Tibial nerve (tissue), 4 donors: ENCODE data around the gene PCSK6. TPM values are rescaled to one million over a fixed set of nuclear protein-coding genes. Genes with fewer than 3 reads are reported as not detected.

Experiments
- DNase-seq, 2 donors: peaks; one replicate each; pipeline ENCODE4 v3.0.0-alpha.2; 2019; ENCODE audit warnings: low spot score in 2 of 2
- H3K27ac ChIP-seq, 4 donors: fragments of 200-600 bp; sonication (generic) in 3 of 4; one replicate each; pipeline ENCODE4 v1.5.1; 2017 to 2019; ENCODE audit warnings: mild to moderate bottlenecking in 1 of 4
- H3K27me3 ChIP-seq, 2 donors: fragments of 200-600 bp; sonication (generic) in 1 of 2; one replicate each; pipeline versions ENCODE4 v1.5.1 to v1.6.0; 2017 to 2019
- H3K36me3 ChIP-seq, 3 donors: fragments of 200-600 bp; sonication (generic); one replicate each; pipeline ENCODE4 v1.5.1; 2018 to 2019
- H3K4me1 ChIP-seq, 4 donors: fragments of 200-600 bp; sonication (generic) in 3 of 4; one replicate each; pipeline ENCODE4 v1.5.1; 2017 to 2019
- H3K4me3 ChIP-seq, 4 donors: fragments of 200-600 bp; sonication (generic) in 3 of 4; one replicate each; pipeline ENCODE4 v1.5.1; 2017 to 2019; ENCODE audit warnings: mild to moderate bottlenecking in 1 of 4, moderate library complexity in 1 of 4
- H3K9me3 ChIP-seq, 4 donors: fragments of 200-600 bp; sonication (generic) in 3 of 4; one replicate each; pipeline ENCODE4 v1.5.1; 2017 to 2019
- EP300 ChIP-seq, 2 donors: sonication (generic); formaldehyde crosslinking; IDR thresholded peaks; one replicate each; pipeline ENCODE4 v1.6.1; 2017; ENCODE audit warnings: antibody characterized with exemption in 2 of 2, mild to moderate bottlenecking in 1 of 2
- POLR2A ChIP-seq, 2 donors: fragments of 450-650 bp; IDR thresholded peaks; one replicate each; pipeline ENCODE4 v1.6.1; 2017; ENCODE audit warnings: antibody characterized with exemption in 2 of 2, mild to moderate bottlenecking in 2 of 2, moderate library complexity in 2 of 2
- WGBS, 2 donors: methylation state at CpG; one replicate each; pipeline ENCODE4 v1.1.5; 2018; 5-methylcytosine and 5-hydroxymethylcytosine counted together
- total RNA-seq, 4 donors: library from RNA; depleted of rRNA; stranded (reverse); fragments of >200 nt; gene quantifications; one replicate each; pipeline ENCODE4 v1.1.0, GENCODE V29; 2016
- TF ChIP-seq, protein P1 (sequence below), 5 experiments: fragments of 200-600 bp in 3 of 5; fragments of 450-650 bp in 2 of 5; sonication (generic) in 3 of 5; IDR thresholded peaks; one replicate each; pipeline ENCODE4 v1.5.1; 2016 to 2019; ENCODE audit warnings: antibody characterized with exemption in 5 of 5, mild to moderate bottlenecking in 3 of 5, moderate library complexity in 2 of 5

PCSK6 gene
- total RNA-seq, 4 donors from 2014 or later = 8.5 to 27.0 (median 13.2) TPM

DNA sequence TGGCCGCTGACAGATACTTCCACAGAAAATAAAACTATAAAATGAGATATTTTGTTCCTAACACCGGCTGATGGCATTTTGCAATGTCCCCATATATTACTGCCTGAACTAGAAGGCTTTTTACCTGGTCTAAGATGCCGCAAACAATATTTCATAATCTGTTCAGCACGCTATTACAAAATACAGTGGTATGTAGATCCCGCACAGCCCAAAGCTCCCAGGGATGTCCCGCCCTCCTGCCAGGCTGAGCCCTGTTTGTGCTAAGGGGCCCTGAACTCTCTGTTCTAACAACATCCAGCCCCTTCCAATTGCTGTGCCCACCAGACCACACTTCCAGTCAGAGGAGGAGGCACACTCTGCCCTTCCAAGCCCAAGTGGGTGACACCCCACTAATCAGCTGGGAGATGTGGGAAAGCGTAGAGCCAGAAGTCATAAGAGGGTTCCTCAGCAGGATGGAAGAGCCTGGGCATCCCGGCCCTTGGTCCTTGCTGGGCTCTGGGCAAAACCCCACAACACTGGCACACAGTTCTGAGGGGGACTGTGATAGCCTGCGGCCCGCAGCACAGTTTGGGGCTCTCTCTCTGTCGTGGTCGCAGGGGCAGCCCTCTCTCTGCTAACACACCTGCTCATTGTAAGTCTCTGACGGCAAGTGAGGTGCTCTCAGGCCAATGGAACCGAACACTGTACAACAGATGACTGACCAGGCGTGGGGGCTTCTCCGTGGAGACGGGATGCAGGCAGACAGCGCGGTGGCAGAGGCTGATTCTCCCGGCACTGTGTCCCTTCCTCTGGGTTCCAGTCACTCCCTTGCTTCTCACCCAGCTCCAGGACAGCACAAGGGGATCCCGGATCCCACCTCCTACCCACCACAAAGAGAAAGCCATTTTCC lies 55.2 kb downstream of the PCSK6 start:
- WGBS, 2 donors = 86 to 90% methylated on average over 21 of the region's 21 CpGs
- no peak for DNase-seq
- H3K36me3 ChIP-seq = no peaks in the 10 kb centered on the region
- no peak overlapping the region for H3K4me3 ChIP-seq
- peaks cover 0 to 8% (median 3%) of the 10 kb centered on the region in 4 donors for H3K4me1 ChIP-seq
- H3K27ac ChIP-seq = no peak overlapping the region
- no peaks in the 10 kb centered on the region for H3K27me3 ChIP-seq
- no peaks in the 10 kb centered on the region for H3K9me3 ChIP-seq
- no peak for TF ChIP-seq POLR2A (IDR thresholded peaks at IDR 0.05)
- TF ChIP-seq EP300 (IDR thresholded peaks at IDR 0.05) = no peak
- TF ChIP-seq, protein P1, sequence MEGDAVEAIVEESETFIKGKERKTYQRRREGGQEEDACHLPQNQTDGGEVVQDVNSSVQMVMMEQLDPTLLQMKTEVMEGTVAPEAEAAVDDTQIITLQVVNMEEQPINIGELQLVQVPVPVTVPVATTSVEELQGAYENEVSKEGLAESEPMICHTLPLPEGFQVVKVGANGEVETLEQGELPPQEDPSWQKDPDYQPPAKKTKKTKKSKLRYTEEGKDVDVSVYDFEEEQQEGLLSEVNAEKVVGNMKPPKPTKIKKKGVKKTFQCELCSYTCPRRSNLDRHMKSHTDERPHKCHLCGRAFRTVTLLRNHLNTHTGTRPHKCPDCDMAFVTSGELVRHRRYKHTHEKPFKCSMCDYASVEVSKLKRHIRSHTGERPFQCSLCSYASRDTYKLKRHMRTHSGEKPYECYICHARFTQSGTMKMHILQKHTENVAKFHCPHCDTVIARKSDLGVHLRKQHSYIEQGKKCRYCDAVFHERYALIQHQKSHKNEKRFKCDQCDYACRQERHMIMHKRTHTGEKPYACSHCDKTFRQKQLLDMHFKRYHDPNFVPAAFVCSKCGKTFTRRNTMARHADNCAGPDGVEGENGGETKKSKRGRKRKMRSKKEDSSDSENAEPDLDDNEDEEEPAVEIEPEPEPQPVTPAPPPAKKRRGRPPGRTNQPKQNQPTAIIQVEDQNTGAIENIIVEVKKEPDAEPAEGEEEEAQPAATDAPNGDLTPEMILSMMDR (IDR thresholded peaks at IDR 0.05) = no peak

DNA sequence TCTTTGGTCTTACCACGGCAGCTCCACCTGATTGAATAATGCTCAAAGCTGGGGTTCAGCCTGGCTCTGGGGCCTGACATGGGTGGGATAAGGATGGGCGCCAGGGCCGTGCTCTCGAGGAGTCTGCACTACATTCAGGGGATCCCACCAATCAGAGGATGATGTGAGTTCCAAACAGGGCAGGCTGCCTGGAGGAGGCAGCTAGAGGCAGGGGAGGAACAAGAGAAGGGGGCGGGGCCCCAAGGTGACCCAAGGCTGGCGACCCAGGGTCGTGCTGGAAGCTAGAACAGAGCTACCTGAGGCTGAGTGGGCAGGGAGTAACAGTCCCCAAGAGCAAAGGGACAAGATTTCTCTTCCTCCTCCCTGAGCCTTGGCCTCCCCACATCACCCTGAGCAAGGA lies 56.1 kb downstream of the PCSK6 start:
- DNase-seq = no peak
- H3K27me3 ChIP-seq = no peaks in the 10 kb centered on the region
- H3K9me3 ChIP-seq = no peaks in the 10 kb centered on the region
- no peaks in the 10 kb centered on the region for H3K4me1 ChIP-seq
- no peak overlapping the region for H3K4me3 ChIP-seq
- H3K27ac ChIP-seq = no peak overlapping the region
- WGBS, 2 donors = 73 to 76% methylated on average over 5 to 7 of the region's 7 CpGs
- H3K36me3 ChIP-seq = no peaks in the 10 kb centered on the region
- TF ChIP-seq POLR2A (IDR thresholded peaks at IDR 0.05) (no peak), EP300 (IDR thresholded peaks at IDR 0.05) (no peak)
- TF ChIP-seq, protein P1 (IDR thresholded peaks at IDR 0.05) = no peak

DNA sequence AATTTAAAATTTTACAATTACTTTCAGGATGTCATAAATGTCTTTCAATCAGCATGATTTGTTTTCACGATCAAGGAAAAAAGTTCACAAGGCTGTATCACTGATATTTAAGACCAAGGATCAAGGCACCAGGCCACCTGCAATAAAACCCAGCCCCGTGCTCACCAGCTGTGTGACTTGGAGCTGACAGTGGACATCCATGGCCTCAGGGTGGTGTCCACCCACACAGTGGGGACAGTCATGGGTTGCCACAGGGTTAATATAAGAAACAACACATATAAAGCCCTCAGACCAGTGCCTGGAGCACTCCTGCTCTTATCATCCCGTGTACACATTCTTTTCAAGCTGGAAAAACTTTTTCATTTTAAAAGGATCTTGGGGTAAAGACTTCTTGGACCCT lies 56.5 kb downstream of the PCSK6 start:
- no peak overlapping the region for H3K27ac ChIP-seq
- whole genome bisulfite sequencing, 2 donors = 56 to 63% methylated on average over 3 of the region's 3 CpGs
- DNase-seq = no peak
- H3K27me3 ChIP-seq = no peaks in the 10 kb centered on the region
- no peak overlapping the region for H3K4me3 ChIP-seq
- no peaks in the 10 kb centered on the region for H3K4me1 ChIP-seq
- no peaks in the 10 kb centered on the region for H3K9me3 ChIP-seq
- no peaks in the 10 kb centered on the region for H3K36me3 ChIP-seq
- TF ChIP-seq POLR2A (IDR thresholded peaks at IDR 0.05) (no peak), EP300 (IDR thresholded peaks at IDR 0.05) (no peak)
- TF ChIP-seq, protein P1 (IDR thresholded peaks at IDR 0.05) = no peak

DNA sequence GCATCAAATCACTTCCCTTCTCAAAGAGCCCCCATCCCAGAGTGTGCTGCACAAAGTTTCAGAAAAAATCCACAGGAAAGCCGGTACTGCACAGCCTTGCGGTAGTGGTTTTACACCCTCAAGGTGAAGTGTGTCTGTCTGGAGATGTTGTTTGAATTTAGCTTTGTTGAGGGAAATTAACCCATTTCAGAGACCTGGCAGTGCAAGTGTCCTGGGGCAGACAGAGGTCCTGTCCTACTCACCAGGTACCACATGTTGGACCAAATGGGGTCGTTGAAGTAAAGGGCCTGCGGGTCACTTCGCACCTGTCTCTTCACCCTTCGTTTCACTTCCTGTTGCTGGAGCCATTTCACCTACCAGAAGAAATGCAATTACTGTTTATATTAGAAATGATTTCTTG lies 57.8 kb downstream of the PCSK6 start:
- Histone ChIP-seq H3K27me3 (no peaks in the 10 kb centered on the region), H3K36me3 (no peaks in the 10 kb centered on the region), H3K9me3 (no peaks in the 10 kb centered on the region), H3K4me3 (no peak overlapping the region), H3K27ac (no peak overlapping the region), H3K4me1 (no peaks in the 10 kb centered on the region)
- TF ChIP-seq POLR2A (IDR thresholded peaks at IDR 0.05) = no peak
- TF ChIP-seq, protein P1 (IDR thresholded peaks at IDR 0.05) = no peak
- no peak for TF ChIP-seq EP300 (IDR thresholded peaks at IDR 0.05)
- 87 to 88% methylated on average over 6 of the region's 6 CpGs for WGBS, 2 donors
- DNase-seq = no peak

DNA sequence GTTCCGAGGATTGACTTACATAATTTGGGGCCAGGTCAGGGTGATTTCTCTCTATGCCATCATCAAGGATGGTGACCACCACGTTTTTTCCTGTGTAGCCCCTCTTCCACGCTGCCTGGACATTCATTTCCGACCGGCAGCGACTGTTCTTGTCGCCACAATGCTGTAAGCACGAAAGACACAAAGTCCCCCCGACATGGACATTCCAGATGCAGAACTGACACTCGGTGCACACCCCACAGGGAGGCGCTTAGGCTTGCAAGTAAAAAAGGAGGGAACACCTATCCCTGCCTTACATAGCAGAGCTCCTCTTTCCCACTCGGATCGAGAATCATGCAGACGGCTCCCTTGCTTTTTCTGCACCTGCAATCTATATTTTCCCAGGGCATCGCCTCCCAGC lies 58.2 kb downstream of the PCSK6 start:
- H3K36me3 ChIP-seq = no peaks in the 10 kb centered on the region
- no peaks in the 10 kb centered on the region for H3K4me1 ChIP-seq
- 76 to 77% methylated on average over 15 of the region's 15 CpGs for WGBS, 2 donors
- TF ChIP-seq, protein P1 (IDR thresholded peaks at IDR 0.05) = no peak
- TF ChIP-seq EP300 (IDR thresholded peaks at IDR 0.05) (no peak), POLR2A (IDR thresholded peaks at IDR 0.05) (no peak)
- no peaks in the 10 kb centered on the region for H3K9me3 ChIP-seq
- H3K27ac ChIP-seq = no peak overlapping the region
- H3K4me3 ChIP-seq = no peak overlapping the region
- H3K27me3 ChIP-seq = no peaks in the 10 kb centered on the region
- no peak for DNase-seq
